GM18873 (cell line): ENCODE results near the gene OR51G2.
"Not testable (repeated sequence)": the region's sequence is repeated elsewhere in the genome, so short reads cannot be mapped to it uniquely, and the experiment has no call there.

Experiments
- ATAC-seq: cut with Tn5 transposase; IDR thresholded peaks from one replicate; pipeline ENCODE4 v1.9.1; 2021; ENCODE audit warnings: mild to moderate bottlenecking, moderate library complexity, moderate number of reproducible peaks; ENCODE audit not compliant: unreplicated experiment, low FRiP score

Gene OR51G2

DNA sequence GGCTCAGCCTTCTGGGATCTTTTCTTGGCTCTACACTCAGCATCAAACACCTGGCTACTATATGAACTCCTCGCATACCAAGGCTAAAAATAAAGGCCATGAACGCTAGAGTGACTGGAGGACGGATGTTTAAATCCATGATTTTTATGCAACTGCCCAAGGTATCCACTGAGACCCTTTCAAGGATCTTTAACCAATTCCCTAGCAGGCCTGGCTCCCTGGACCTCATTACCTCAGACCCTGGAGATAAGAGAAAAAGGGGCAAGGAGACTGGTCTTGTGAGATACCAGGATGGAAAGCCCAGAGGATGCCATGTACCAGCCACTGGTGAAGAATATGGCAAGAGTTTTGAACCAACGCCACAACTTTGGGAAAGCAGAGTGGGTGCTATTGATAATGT, at the start of gene OR51G2:
Gene OR51G2, minus strand, starts transcription at position 101 of the 400 bp plus-strand sequence. CDS start 3,687 bp downstream, outside the sequence.
- no peak for ATAC-seq

DNA sequence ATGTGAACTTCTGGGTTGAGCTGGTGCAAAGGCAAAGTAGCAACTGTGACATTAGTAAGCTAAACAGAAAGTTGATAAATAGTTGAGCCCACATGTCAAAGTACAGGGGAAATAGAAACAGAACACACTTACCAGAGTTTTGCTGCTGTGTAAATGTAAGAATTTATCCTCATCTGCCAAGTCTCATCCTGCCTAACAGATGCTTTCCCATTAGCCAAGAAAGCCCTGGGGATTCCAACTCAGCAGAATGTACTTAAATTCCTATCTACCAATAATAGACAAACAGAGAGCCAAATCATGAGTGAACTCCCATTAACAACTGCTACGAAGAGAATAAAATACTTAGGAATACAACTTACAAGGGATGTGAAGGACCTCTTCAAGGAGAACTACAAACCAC, 43.7 kb upstream of the OR51G2 start:
- ATAC-seq = no peak

GRCh38 chr11:4960877-4961276, 41.7 kb upstream of the OR51G2 start:
- ATAC-seq = no peak

- ATAC-seq = no peak
These were observed 38.2 kb upstream of the OR51G2 start for GRCh38 chr11:4957396-4957795.

DNA sequence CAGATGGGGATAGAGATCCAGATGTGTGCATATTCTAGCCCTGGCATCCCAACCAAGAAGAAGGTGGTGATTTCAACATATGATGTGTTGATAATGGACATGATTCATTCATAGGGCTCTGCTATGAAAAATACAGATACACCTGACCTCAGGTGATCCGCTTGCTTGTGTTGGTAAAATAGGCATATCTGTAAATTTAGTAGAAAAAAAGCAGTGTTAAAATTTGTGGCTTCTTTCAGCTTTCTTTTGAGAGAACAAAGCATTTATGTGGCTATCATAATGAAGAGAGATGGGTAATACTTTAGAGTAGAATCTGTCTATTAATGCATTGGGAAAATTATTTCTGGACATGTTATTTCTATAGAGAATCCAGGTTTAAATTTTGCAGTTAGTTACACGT, 36.5 kb upstream of the OR51G2 start, which contains the start of gene OR51A2:
Gene OR51A2, minus strand, starts transcription at position 101 of the 400 bp plus-strand sequence. Its CDS starts 0 bp downstream, at position 101.
- ATAC-seq = not testable (repeated sequence)

DNA sequence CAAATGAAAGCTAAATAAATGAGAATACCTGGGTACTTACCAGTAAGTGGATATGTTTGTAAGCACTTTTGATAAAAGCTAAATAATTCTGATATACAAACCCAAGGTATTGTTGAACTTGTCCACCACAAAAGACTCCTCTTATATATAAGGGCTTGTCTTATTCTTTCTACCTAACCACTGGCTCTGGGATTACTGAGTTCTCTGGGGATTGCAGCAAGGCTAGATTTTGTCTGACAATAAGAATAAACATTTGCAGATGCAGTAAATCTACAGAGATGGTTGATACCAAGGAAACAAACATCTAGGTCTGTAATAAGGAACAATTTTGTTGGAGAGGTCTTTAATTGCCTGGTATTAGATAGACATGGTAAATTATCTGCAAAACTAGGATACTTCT, 28.4 kb upstream of the OR51G2 start, which contains the start of gene OR51A4:
Gene OR51A4, minus strand, starts transcription at position 101 of the 400 bp plus-strand sequence. CDS start 505 bp downstream, outside the sequence.
- no peak for ATAC-seq

- ATAC-seq = no peak
These were observed 17.6 kb upstream of the OR51G2 start for GRCh38 chr11:4936745-4937144.

DNA sequence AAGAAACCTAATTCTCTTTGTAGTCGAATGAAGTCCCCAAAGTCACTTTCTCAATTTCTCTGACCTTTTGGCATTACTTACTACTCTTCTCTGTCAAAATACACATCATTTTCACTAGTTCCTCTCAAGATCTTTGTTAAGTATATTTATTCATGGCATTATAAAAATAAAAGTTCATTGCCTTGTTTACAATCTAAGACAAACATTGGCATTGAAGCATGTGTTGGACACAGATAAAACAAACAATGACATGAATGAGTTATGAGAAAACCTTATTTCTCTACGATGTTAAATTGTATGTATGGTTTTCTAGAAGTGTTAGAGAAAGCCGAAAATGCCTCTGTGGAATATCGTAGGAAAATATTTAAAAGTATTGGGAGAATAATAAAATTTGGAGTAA, 13.6 kb upstream of the OR51G2 start:
- no peak for ATAC-seq

DNA sequence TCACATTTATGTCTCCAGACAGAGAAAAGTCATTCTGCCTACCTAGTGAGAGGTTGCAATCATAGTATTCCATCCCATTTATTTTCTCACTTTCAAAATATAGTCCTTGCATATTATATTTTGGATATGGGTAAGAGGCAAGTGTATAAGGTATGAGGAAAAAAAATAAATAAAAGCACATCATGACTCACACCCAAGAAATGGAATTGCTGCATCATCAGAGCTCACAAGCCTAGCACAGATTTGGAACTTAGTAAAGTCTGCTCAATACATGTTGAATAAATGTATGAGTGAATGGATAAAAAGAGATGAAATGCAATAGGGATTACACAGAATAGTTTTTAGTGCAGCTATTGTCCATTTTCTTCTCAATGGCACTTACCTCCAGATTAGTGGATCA, 7.5 kb upstream of the OR51G2 start:
- ATAC-seq = no peak

- ATAC-seq = no peak
These were observed 5.1 kb upstream of the OR51G2 start, which contains the start of gene OR51G1 for GRCh38 chr11:4924239-4924638. OR51G1 (minus strand) TSS chr11:4924339; CDS start chr11:4924339, 0 bp downstream.

DNA sequence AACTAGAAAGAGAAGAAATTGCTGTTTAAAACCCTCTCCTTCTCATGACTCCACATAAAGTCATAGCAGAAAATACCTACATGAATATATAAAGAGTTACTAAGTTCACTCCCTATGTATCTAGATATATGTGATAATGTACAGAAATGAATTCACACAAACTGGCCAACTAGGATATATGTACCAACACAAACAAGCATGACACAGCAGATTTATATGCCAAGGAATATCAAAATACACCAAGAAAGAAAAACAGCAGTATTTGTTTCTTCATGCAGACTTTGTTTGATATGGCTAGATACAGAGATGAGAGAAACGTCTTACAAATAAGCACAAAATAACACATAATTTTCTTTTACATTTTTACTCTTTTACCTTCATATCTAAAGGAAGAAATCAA, 3.2 kb upstream of the OR51G2 start:
- no peak for ATAC-seq

- no peak for ATAC-seq
These were observed 2.6 kb upstream of the OR51G2 start for GRCh38 chr11:4921796-4922195.

- ATAC-seq = no peak
These were observed 2.6 kb downstream of the OR51G2 start for GRCh38 chr11:4916581-4916980.

- no peak for ATAC-seq
These were observed 15.7 kb downstream of the OR51G2 start, which contains the start of gene OR51A7 for GRCh38 chr11:4903484-4903883. OR51A7 (plus strand) TSS chr11:4903783; CDS start chr11:4907370, 3,587 bp downstream.

DNA sequence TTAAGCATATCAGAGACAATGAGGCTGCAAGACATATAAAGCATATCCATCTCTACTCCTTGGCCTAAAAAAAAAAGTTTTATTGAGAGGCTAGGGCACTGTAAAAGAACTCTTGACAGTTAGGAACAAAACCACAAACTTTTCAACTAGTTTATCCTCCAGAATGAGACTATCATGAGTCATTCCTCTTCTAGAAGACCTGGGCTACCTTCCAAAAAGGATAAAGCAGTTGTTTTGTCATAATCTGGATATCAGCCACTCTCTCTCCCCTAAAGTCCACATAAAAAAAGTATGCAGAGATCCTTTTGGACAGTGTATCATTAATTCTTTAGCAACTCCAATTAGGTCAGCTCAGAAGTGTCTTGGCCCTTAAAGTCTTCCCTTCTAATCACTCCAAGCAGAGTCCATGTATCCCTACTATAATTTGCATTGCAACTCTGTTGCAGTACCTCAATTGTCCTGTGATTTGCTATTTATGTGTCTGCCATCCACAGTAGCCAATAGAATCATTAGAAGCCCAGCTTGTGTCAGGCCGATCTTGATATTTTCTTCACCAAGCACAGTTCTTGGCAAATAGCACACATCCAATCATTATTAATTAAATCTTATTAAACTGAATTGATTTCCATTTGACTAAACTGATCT, 27.0 kb downstream of the OR51G2 start:
- no peak for ATAC-seq

GRCh38 chr11:4890279-4890678, 28.9 kb downstream of the OR51G2 start:
- no peak for ATAC-seq

- no peak for ATAC-seq
These were observed 31.6 kb downstream of the OR51G2 start for GRCh38 chr11:4887591-4887990.

- ATAC-seq = no peak
These were observed 33.0 kb downstream of the OR51G2 start for GRCh38 chr11:4886186-4886585.

DNA sequence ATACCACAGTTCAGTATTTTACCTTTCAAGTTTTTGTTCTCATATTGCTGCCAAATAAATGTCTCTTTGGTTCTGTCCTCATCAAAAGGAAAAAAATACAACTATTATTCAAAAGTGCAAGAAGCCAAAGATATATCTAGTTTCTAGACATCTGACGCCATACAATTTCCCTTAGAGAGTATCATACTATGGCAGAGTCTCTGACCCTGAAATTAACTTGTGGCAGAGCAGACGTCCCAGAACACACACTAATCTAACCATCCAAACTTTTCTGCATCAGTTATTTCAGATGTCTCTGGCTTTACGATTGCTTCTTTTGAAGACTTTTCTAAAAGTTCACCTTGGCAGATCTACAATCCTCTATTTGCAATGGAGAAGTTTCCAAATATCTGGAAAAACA, 34.8 kb downstream of the OR51G2 start:
- no peak for ATAC-seq

- ATAC-seq = no peak
These were observed 36.6 kb downstream of the OR51G2 start for GRCh38 chr11:4882543-4882942.

GRCh38 chr11:4881860-4882500, 37.2 kb downstream of the OR51G2 start, which contains the start of gene OR51T1:
OR51T1 (plus strand) TSS chr11:4881900; CDS start chr11:4881900, 0 bp downstream.
- no peak for ATAC-seq

GRCh38 chr11:4881188-4881587, 38.0 kb downstream of the OR51G2 start:
- ATAC-seq = no peak
